ENCODE results near the gene GLB1L2. TPM values are rescaled to one million over a fixed set of nuclear protein-coding genes. Genes with fewer than 3 reads are reported as not detected.

Gene GLB1L2
- polyA plus RNA-seq, 1 of the 3 experiments (the other 2 are of a cell fraction): 3.4 TPM

- H3K9me3 ChIP-seq: no peaks in the 10 kb centered on the region
- ChIA-PET CTCF (no interaction called here), POLR2A (no interaction called here)
- no peak overlapping the region for H2AFZ ChIP-seq (ENCODE audit: low read depth)
- DNase-seq: no peak
- H3K9me2 ChIP-seq: no peaks in the 10 kb centered on the region
- H3K4me2 ChIP-seq: no peak overlapping the region
- H4K20me1 ChIP-seq (ENCODE audit: insufficient read depth): no peaks in the 10 kb centered on the region
- TF ChIP-seq RFX5 (IDR thresholded peaks at IDR 0.05; ENCODE audit: low read length) (no peak), CHD2 (IDR thresholded peaks at IDR 0.05; ENCODE audit: low read length, partially characterized antibody) (no peak), RCOR1 (IDR thresholded peaks at IDR 0.05; ENCODE audit: low read length) (no peak), CTCF (IDR thresholded peaks at IDR 0.05) (no peak), YY1 (IDR thresholded peaks at IDR 0.05; ENCODE audit: low read depth) (no peak), MEF2A (IDR thresholded peaks at IDR 0.05; ENCODE audit: borderline replicate concordance, low read depth) (no peak), USF2 (IDR thresholded peaks at IDR 0.05; ENCODE audit: borderline replicate concordance, low read depth, low read length) (no peak), TEAD4 (IDR thresholded peaks at IDR 0.05; ENCODE audit: borderline replicate concordance, insufficient read depth) (no peak), TAF1 (IDR thresholded peaks at IDR 0.05; ENCODE audit: borderline replicate concordance, low read depth, low read length) (no peak), SIN3A (IDR thresholded peaks at IDR 0.05; ENCODE audit: borderline replicate concordance, low read depth, low read length) (no peak), EP300 (IDR thresholded peaks at IDR 0.05; ENCODE audit: borderline replicate concordance in 1 of 2, low read depth in 1 of 2, low read length in 1 of 2) (no peak), MXI1 (IDR thresholded peaks at IDR 0.05; ENCODE audit: low read depth, low read length) (no peak), ZBTB33 (IDR thresholded peaks at IDR 0.05; ENCODE audit: borderline replicate concordance, low read depth) (no peak), TCF12 (IDR thresholded peaks at IDR 0.05) (no peak), GABPA (IDR thresholded peaks at IDR 0.05; ENCODE audit: low read depth) (no peak), USF1 (IDR thresholded peaks at IDR 0.05; ENCODE audit: borderline replicate concordance, low read depth) (no peak), POLR2AphosphoS5 (IDR thresholded peaks at IDR 0.05; ENCODE audit: low read depth, low read length) (no peak)
- H3K27me3 ChIP-seq (ENCODE audit: insufficient read depth): no peaks in the 10 kb centered on the region
- no peak overlapping the region for H3K27ac ChIP-seq (ENCODE audit: low read depth in 2 of 2, low read length in 1 of 2)
- no peak overlapping the region for H3K9ac ChIP-seq
- no peaks in the 10 kb centered on the region for H3K79me2 ChIP-seq (ENCODE audit: insufficient read depth)
- H3K36me3 ChIP-seq (replicated peaks in 1 of 2; ENCODE audit: control insufficient read depth in 1 of 2, insufficient read depth in 2 of 2, low read length in 1 of 2): no peaks in the 10 kb centered on the region
- WGBS (ENCODE audit: low lambda C conversion rate): 0% methylated on average over 1 of the region's 5 CpGs
- no peaks in the 10 kb centered on the region for H3F3A ChIP-seq (replicated peaks; ENCODE audit: insufficient read depth)
- H3K4me3 ChIP-seq (ENCODE audit: low read depth in 2 of 2, low read length in 1 of 2): no peak overlapping the region
- no peaks in the 10 kb centered on the region; a peak in 1 of 4 replicates for H3K4me1 ChIP-seq (ENCODE audit: control insufficient read depth in 1 of 2, insufficient read depth in 2 of 2, low read depth in 1 of 2, low read length in 1 of 2)
These were observed 19.0 kb upstream of the GLB1L2 start for GRCh38 chr11:134312807-134313206.
